ENCODE data around the gene FATE1.

DNA sequence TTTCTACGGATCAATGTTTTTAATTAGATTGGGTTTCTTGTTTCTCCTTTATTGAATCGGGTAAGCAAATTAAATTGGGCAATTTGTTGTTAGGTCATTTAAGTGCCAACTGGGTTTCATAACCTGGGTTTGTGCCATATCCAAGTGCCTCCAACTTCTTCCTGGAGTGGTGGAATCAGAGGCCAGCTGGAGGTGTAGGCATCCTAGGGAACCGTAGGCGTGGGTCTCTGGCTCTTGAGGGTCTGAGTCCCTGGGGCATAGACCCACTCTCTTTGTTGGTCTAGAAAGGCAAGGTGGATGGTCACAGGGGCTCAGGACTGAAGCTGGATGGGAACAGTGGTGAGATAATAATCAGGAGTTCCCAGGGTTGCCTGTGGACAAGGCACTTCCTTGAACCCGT, 37.0 kb downstream of the FATE1 start:
- TF ChIP-seq, protein P1, sequence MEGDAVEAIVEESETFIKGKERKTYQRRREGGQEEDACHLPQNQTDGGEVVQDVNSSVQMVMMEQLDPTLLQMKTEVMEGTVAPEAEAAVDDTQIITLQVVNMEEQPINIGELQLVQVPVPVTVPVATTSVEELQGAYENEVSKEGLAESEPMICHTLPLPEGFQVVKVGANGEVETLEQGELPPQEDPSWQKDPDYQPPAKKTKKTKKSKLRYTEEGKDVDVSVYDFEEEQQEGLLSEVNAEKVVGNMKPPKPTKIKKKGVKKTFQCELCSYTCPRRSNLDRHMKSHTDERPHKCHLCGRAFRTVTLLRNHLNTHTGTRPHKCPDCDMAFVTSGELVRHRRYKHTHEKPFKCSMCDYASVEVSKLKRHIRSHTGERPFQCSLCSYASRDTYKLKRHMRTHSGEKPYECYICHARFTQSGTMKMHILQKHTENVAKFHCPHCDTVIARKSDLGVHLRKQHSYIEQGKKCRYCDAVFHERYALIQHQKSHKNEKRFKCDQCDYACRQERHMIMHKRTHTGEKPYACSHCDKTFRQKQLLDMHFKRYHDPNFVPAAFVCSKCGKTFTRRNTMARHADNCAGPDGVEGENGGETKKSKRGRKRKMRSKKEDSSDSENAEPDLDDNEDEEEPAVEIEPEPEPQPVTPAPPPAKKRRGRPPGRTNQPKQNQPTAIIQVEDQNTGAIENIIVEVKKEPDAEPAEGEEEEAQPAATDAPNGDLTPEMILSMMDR (conservative IDR thresholded peaks at IDR 0.05): no peak
- no peak for TF ChIP-seq ZFX (IDR thresholded peaks at IDR 0.05)

All from C4-2B (cell line).